Hepatocyte (in vitro differentiated cells): ENCODE measurements around the gene HTR6. TPM values are rescaled to one million over a fixed set of nuclear protein-coding genes. Genes with fewer than 3 reads are reported as not detected.
A peak's percentile ranks its signal among the peaks of the same experiment; 100 is the strongest.

ENCODE experiments used
- DNase-seq: peaks from one replicate; pipeline ENCODE4 v3.0.0-alpha.2; 2016; ENCODE audit warnings: low spot score
- H2AFZ ChIP-seq: fragments of 200-600 bp; sonication (generic); 2 replicates; pipeline ENCODE4 v1.6.0; 2016; ENCODE audit warnings: antibody characterized with exemption, mild to moderate bottlenecking
- H3K27ac ChIP-seq: fragments of 200-600 bp; sonication (generic); 2 replicates; pipeline ENCODE4 v1.5.1; 2016; ENCODE audit warnings: mild to moderate bottlenecking
- H3K27me3 ChIP-seq: fragments of 200-600 bp; sonication (generic); 2 replicates; pipeline ENCODE4 v1.6.1; 2016
- H3K36me3 ChIP-seq: fragments of 200-600 bp; sonication (generic); replicated peaks from 2 replicates; pipeline ENCODE4 v1.5.1; 2016; ENCODE audit warnings: low read depth; ENCODE audit not compliant: insufficient read depth
- H3K4me1 ChIP-seq: fragments of 200-600 bp; sonication (generic); 2 replicates; pipeline ENCODE4 v1.5.1; 2016; ENCODE audit warnings: mild to moderate bottlenecking, moderate library complexity; ENCODE audit not compliant: insufficient read depth
- H3K4me2 ChIP-seq: fragments of 200-600 bp; sonication (generic); 2 replicates; pipeline ENCODE4 v1.6.0; 2016
- H3K4me3 ChIP-seq: fragments of 200-600 bp; sonication (generic); 2 replicates; pipeline ENCODE4 v1.5.1; 2016; ENCODE audit warnings: mild to moderate bottlenecking
- H3K79me2 ChIP-seq: fragments of 200-600 bp; sonication (generic); 2 replicates; pipeline ENCODE4 v1.6.0; 2017; ENCODE audit warnings: mild to moderate bottlenecking
- H3K9me2 ChIP-seq: fragments of 200-600 bp; sonication (generic); replicated peaks from 2 replicates; pipeline ENCODE4 v1.6.0; 2017; ENCODE audit warnings: mild to moderate bottlenecking; ENCODE audit not compliant: insufficient read depth
- H3K9me3 ChIP-seq: fragments of 200-600 bp; sonication (generic); 2 replicates; pipeline ENCODE4 v1.5.1; 2016; ENCODE audit warnings: low read depth, mild to moderate bottlenecking
- H4K20me1 ChIP-seq: fragments of 200-600 bp; sonication (generic); 2 replicates; pipeline ENCODE4 v1.6.0; 2016; ENCODE audit warnings: mild to moderate bottlenecking; ENCODE audit not compliant: insufficient read depth, poor library complexity, severe bottlenecking
- EZH2 ChIP-seq: fragments of 200-600 bp; sonication (generic); IDR thresholded peaks from 2 replicates; pipeline ENCODE4 v1.6.1; 2016; ENCODE audit warnings: antibody characterized with exemption, mild to moderate bottlenecking, borderline replicate concordance
- EZH2phosphoT487 ChIP-seq: fragments of 200-600 bp; sonication (generic); IDR thresholded peaks from one replicate; pipeline ENCODE4 v1.6.1; 2018; ENCODE audit warnings: antibody characterized with exemption, mild to moderate bottlenecking, low read depth, moderate library complexity; ENCODE audit not compliant: unreplicated experiment, severe bottlenecking
- WGBS: methylation state at CpG from one replicate; pipeline ENCODE4 v1.1.6; 2016; ENCODE audit warnings: low lambda C conversion rate; ENCODE audit errors: missing lambda C conversion rate; 5-methylcytosine and 5-hydroxymethylcytosine counted together
- polyA plus RNA-seq: library from polyadenylated mRNA; unstranded; fragments of >200 nt; fragmentation: Nextera tagmentation; extraction: Ambion mirVana; gene quantifications from 2 replicates; pipeline ENCODE4 v1.2.1, GENCODE V29; 2016
- total RNA-seq: library from RNA; depleted of rRNA; stranded (reverse); fragments of >200 nt; gene quantifications from 2 replicates; pipeline ENCODE4 v1.2.3, GENCODE V29; 2014
- TF ChIP-seq, protein P1 (sequence below): fragments of 200-600 bp; sonication (generic); IDR thresholded peaks from 2 replicates; pipeline ENCODE4 v1.5.1; 2016; ENCODE audit warnings: antibody characterized with exemption, mild to moderate bottlenecking; ENCODE audit not compliant: poor library complexity

HTR6 gene
- total and polyA plus RNA-seq, 2 experiments from 2014 or later = not detected

DNA sequence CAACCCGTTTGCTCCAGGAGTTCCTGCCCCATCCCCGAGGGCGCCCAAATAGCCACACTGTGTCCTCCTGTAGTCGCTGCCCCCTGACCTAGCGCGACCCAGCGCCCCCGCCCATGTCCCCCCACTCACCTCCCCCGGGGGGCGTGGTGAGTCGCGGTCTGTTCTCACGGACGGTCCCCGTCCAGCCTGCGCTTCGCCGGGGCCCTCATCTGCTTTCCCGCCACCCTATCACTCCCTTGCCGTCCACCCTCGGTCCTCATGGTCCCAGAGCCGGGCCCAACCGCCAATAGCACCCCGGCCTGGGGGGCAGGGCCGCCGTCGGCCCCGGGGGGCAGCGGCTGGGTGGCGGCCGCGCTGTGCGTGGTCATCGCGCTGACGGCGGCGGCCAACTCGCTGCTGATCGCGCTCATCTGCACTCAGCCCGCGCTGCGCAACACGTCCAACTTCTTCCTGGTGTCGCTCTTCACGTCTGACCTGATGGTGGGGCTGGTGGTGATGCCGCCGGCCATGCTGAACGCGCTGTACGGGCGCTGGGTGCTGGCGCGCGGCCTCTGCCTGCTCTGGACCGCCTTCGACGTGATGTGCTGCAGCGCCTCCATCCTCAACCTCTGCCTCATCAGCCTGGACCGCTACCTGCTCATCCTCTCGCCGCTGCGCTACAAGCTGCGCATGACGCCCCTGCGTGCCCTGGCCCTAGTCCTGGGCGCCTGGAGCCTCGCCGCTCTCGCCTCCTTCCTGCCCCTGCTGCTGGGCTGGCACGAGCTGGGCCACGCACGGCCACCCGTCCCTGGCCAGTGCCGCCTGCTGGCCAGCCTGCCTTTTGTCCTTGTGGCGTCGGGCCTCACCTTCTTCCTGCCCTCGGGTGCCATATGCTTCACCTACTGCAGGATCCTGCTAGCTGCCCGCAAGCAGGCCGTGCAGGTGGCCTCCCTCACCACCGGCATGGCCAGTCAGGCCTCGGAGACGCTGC is 1.1 kb downstream of the HTR6 start:
- no peaks in the 10 kb centered on the region for H3K9me3 ChIP-seq
- peak overlapping the region; percentile 85 for H3K4me2 ChIP-seq
- no peak overlapping the region for H3K4me3 ChIP-seq
- TF ChIP-seq, protein P1, sequence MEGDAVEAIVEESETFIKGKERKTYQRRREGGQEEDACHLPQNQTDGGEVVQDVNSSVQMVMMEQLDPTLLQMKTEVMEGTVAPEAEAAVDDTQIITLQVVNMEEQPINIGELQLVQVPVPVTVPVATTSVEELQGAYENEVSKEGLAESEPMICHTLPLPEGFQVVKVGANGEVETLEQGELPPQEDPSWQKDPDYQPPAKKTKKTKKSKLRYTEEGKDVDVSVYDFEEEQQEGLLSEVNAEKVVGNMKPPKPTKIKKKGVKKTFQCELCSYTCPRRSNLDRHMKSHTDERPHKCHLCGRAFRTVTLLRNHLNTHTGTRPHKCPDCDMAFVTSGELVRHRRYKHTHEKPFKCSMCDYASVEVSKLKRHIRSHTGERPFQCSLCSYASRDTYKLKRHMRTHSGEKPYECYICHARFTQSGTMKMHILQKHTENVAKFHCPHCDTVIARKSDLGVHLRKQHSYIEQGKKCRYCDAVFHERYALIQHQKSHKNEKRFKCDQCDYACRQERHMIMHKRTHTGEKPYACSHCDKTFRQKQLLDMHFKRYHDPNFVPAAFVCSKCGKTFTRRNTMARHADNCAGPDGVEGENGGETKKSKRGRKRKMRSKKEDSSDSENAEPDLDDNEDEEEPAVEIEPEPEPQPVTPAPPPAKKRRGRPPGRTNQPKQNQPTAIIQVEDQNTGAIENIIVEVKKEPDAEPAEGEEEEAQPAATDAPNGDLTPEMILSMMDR = no peak
- peak; percentile 89 for TF ChIP-seq EZH2
- no peak for TF ChIP-seq EZH2phosphoT487
- H2AFZ ChIP-seq = no peak overlapping the region
- H3K4me1 ChIP-seq = no peaks in the 10 kb centered on the region
- 29% methylated on average over 63 of the region's 84 CpGs for WGBS
- H3K27me3 ChIP-seq = peaks cover 67% of the 10 kb centered on the region
- H4K20me1 ChIP-seq = no peaks in the 10 kb centered on the region
- no peak overlapping the region for H3K27ac ChIP-seq
- no peaks in the 10 kb centered on the region for H3K9me2 ChIP-seq
- H3K36me3 ChIP-seq = no peaks in the 10 kb centered on the region
- no peaks in the 10 kb centered on the region for H3K79me2 ChIP-seq
- no peak for DNase-seq

- no peaks in the 10 kb centered on the region for H4K20me1 ChIP-seq
- H3K27me3 ChIP-seq = peaks cover 56% of the 10 kb centered on the region
- no peak overlapping the region for H3K4me3 ChIP-seq
- H3K9me2 ChIP-seq = no peaks in the 10 kb centered on the region
- no peak for DNase-seq
- TF ChIP-seq EZH2phosphoT487 = no peak
- WGBS = 78% methylated on average over 8 of the region's 8 CpGs
- no peak overlapping the region for H2AFZ ChIP-seq
- H3K9me3 ChIP-seq = no peaks in the 10 kb centered on the region
- H3K36me3 ChIP-seq = no peaks in the 10 kb centered on the region
- H3K79me2 ChIP-seq = no peaks in the 10 kb centered on the region
- H3K4me1 ChIP-seq = no peaks in the 10 kb centered on the region
- H3K27ac ChIP-seq = no peak overlapping the region
- H3K4me2 ChIP-seq = no peak overlapping the region
These were observed 4.2 kb downstream of the HTR6 start for GRCh38 chr1:19668888-19669287.

GRCh38 chr1:19670787-19671186 is 6.1 kb downstream of the HTR6 start:
- no peaks in the 10 kb centered on the region for H3K4me1 ChIP-seq
- no peaks in the 10 kb centered on the region for H4K20me1 ChIP-seq
- no peak for DNase-seq
- H3K4me2 ChIP-seq = no peak overlapping the region
- WGBS = 78% methylated on average over 4 of the region's 4 CpGs
- no peaks in the 10 kb centered on the region for H3K36me3 ChIP-seq
- no peak overlapping the region for H3K4me3 ChIP-seq
- no peak overlapping the region for H2AFZ ChIP-seq
- no peak for TF ChIP-seq EZH2
- TF ChIP-seq, protein P1 = no peak
- TF ChIP-seq EZH2phosphoT487 = no peak
- H3K27me3 ChIP-seq = peaks cover 39% of the 10 kb centered on the region
- H3K79me2 ChIP-seq = no peaks in the 10 kb centered on the region
- H3K9me2 ChIP-seq = no peaks in the 10 kb centered on the region
- H3K9me3 ChIP-seq = no peaks in the 10 kb centered on the region
- H3K27ac ChIP-seq = no peak overlapping the region

GRCh38 chr1:19672237-19672636 is 7.6 kb downstream of the HTR6 start:
- Histone ChIP-seq H4K20me1 (no peaks in the 10 kb centered on the region), H3K4me2 (no peak overlapping the region), H3K27ac (no peak overlapping the region), H3K36me3 (no peaks in the 10 kb centered on the region), H3K4me3 (no peak overlapping the region), H3K9me2 (no peaks in the 10 kb centered on the region), H3K27me3 (peaks cover 25% of the 10 kb centered on the region), H3K9me3 (no peaks in the 10 kb centered on the region), H2AFZ (no peak overlapping the region), H3K79me2 (no peaks in the 10 kb centered on the region), H3K4me1 (no peaks in the 10 kb centered on the region)
- no peak for DNase-seq
- no peak for TF ChIP-seq EZH2
- TF ChIP-seq EZH2phosphoT487 = no peak
- TF ChIP-seq, protein P1 = no peak
- 75% methylated on average over 5 of the region's 6 CpGs for WGBS
